Ovary (tissue), 3 donors: Measurements from ENCODE around the gene PSMA6.

Source experiments
- EP300 ChIP-seq: sonication (generic); formaldehyde crosslinking; IDR thresholded peaks from one replicate; pipeline ENCODE4 v1.6.1; 2017; ENCODE audit warnings: antibody characterized with exemption
- POLR2A ChIP-seq: fragments of 450-650 bp; IDR thresholded peaks from one replicate; pipeline ENCODE4 v1.6.1; 2017; ENCODE audit warnings: antibody characterized with exemption, mild to moderate bottlenecking, moderate library complexity
- TF ChIP-seq, protein P1 (sequence below), 3 donors: fragments of 450-650 bp in 2 of 3; fragments of 200-600 bp in 1 of 3; IDR thresholded peaks; one replicate each; pipeline versions ENCODE4 v1.5.1 to v1.8.0; 2016 to 2022; ENCODE audit warnings: antibody characterized with exemption in 3 of 3, mild to moderate bottlenecking in 1 of 3
- donor health status: DM: no; HTN: no; CAD: no.

DNA sequence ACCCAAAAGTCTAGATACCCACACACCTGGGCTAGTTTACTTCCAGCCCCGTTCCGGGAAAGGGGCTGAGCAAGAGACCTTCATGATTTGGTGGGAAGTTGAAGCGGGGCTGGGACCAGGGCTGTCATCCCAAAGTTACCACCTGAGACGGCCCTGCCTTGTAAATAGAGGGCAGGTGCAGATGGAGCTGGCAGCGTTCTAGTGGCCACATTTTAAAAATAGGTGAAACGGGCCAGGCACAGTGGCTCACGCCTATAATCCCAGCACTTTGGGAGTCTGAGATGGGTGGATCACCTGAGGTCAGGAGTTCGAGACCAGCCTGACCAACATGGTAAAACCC lies 68.9 kb downstream of the PSMA6 start:
- TF ChIP-seq, protein P1, sequence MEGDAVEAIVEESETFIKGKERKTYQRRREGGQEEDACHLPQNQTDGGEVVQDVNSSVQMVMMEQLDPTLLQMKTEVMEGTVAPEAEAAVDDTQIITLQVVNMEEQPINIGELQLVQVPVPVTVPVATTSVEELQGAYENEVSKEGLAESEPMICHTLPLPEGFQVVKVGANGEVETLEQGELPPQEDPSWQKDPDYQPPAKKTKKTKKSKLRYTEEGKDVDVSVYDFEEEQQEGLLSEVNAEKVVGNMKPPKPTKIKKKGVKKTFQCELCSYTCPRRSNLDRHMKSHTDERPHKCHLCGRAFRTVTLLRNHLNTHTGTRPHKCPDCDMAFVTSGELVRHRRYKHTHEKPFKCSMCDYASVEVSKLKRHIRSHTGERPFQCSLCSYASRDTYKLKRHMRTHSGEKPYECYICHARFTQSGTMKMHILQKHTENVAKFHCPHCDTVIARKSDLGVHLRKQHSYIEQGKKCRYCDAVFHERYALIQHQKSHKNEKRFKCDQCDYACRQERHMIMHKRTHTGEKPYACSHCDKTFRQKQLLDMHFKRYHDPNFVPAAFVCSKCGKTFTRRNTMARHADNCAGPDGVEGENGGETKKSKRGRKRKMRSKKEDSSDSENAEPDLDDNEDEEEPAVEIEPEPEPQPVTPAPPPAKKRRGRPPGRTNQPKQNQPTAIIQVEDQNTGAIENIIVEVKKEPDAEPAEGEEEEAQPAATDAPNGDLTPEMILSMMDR (IDR thresholded peaks at IDR 0.05), result no peak
- TF ChIP-seq POLR2A (no peak), EP300 (no peak)
